HFF-Myc (cell line): ENCODE measurements around the gene RGS11.
"Not testable (repeated sequence)": the region's sequence is repeated elsewhere in the genome, so short reads cannot be mapped to it uniquely, and the experiment has no call there.

Source experiments
- DNase-seq: peaks from one replicate; pipeline ENCODE4 v3.0.0-alpha.2; 2011; ENCODE audit warnings: low read depth; ENCODE audit errors: extremely low read depth
- H3K4me3 ChIP-seq: replicated peaks from 2 replicates; pipeline ENCODE4 v1.5.1; 2011; ENCODE audit warnings: low read depth, mild to moderate bottlenecking, control low read depth, low read length
- CTCF ChIP-seq: IDR thresholded peaks from 2 replicates; pipeline ENCODE4 v1.5.1; 2012; ENCODE audit warnings: mild to moderate bottlenecking, low read depth, low read length, control low read depth; ENCODE audit errors: missing control alignments

RGS11 gene

GRCh38 chr16:262121-262745 is 13.5 kb downstream of the RGS11 start:
- DNase-seq: no peak
- TF ChIP-seq CTCF: no peak
- no peak overlapping the region for H3K4me3 ChIP-seq

GRCh38 chr16:261031-261691 is 14.6 kb downstream of the RGS11 start:
- no peak for TF ChIP-seq CTCF
- no peak overlapping the region for H3K4me3 ChIP-seq
- DNase-seq: no peak

GRCh38 chr16:260326-260725 is 15.4 kb downstream of the RGS11 start:
- no peak for DNase-seq
- no peak overlapping the region for H3K4me3 ChIP-seq
- no peak for TF ChIP-seq CTCF

GRCh38 chr16:259814-260253 is 15.9 kb downstream of the RGS11 start:
- no peak for TF ChIP-seq CTCF
- H3K4me3 ChIP-seq: no peak overlapping the region
- DNase-seq: no peak

- no peak for TF ChIP-seq CTCF
- no peak overlapping the region for H3K4me3 ChIP-seq
- no peak for DNase-seq
These were observed 16.5 kb downstream of the RGS11 start for GRCh38 chr16:259226-259625.

- not testable (repeated sequence) for DNase-seq, H3K4me3 ChIP-seq
These were observed 17.7 kb downstream of the RGS11 start for GRCh38 chr16:258091-258490.

- DNase-seq: no peak
- no peak overlapping the region for H3K4me3 ChIP-seq
- no peak for TF ChIP-seq CTCF
These were observed 20.6 kb downstream of the RGS11 start for GRCh38 chr16:255183-255582.
